GM21786 (cell line): ENCODE data around the gene HADH.
"Not testable (repeated sequence)": the region's sequence is repeated elsewhere in the genome, so short reads cannot be mapped to it uniquely, and the experiment has no call there.

Experiments used
- ATAC-seq: cut with Tn5 transposase; IDR thresholded peaks from one replicate; pipeline ENCODE4 v1.9.1; 2021; ENCODE audit not compliant: unreplicated experiment

Gene HADH

GRCh38 chr4:108029731-108030130 is 40.0 kb downstream of the HADH start:
- no peak for ATAC-seq

- ATAC-seq = peak; percentile 97
These were observed 40.6 kb downstream of the HADH start for GRCh38 chr4:108030332-108030731.

GRCh38 chr4:108031427-108032083 is 41.9 kb downstream of the HADH start:
- ATAC-seq = no peak

- ATAC-seq = no peak
These were observed 43.7 kb downstream of the HADH start for GRCh38 chr4:108033348-108033747.

GRCh38 chr4:108034565-108034964 is 44.9 kb downstream of the HADH start:
- ATAC-seq = no peak

- ATAC-seq = peak; percentile 42
These were observed 46.0 kb downstream of the HADH start for GRCh38 chr4:108035691-108036090.

- ATAC-seq = peak; percentile 95
These were observed 46.5 kb downstream of the HADH start for GRCh38 chr4:108036213-108036612.

GRCh38 chr4:108037884-108038283 is 48.2 kb downstream of the HADH start:
- no peak for ATAC-seq

- no peak for ATAC-seq
These were observed 53.2 kb downstream of the HADH start for GRCh38 chr4:108042927-108043326.

- ATAC-seq = no peak
These were observed 53.8 kb downstream of the HADH start for GRCh38 chr4:108043526-108043925.

GRCh38 chr4:108044951-108045686 is 55.4 kb downstream of the HADH start:
- no peak for ATAC-seq

- no peak for ATAC-seq
These were observed 56.0 kb downstream of the HADH start for GRCh38 chr4:108045687-108046024.

- ATAC-seq = no peak
These were observed 57.5 kb downstream of the HADH start for GRCh38 chr4:108047199-108047598.

GRCh38 chr4:108048157-108048556 is 58.5 kb downstream of the HADH start:
- no peak for ATAC-seq

GRCh38 chr4:108048997-108049396 is 59.3 kb downstream of the HADH start:
- ATAC-seq = no peak

- no peak for ATAC-seq
These were observed 59.7 kb downstream of the HADH start for GRCh38 chr4:108049406-108049805.

GRCh38 chr4:108050166-108051111 is 60.8 kb downstream of the HADH start:
- ATAC-seq = not testable (repeated sequence)

GRCh38 chr4:108051343-108051742 is 61.7 kb downstream of the HADH start:
- no peak for ATAC-seq

GRCh38 chr4:108052558-108053120 is 63.0 kb downstream of the HADH start:
- ATAC-seq = no peak

GRCh38 chr4:108053251-108053711 is 63.6 kb downstream of the HADH start:
- ATAC-seq = peak; percentile 95

- no peak for ATAC-seq
These were observed 64.4 kb downstream of the HADH start for GRCh38 chr4:108054025-108054638.
